NOMO-1 (cell line): Measurements from ENCODE around the gene CPNE5.
A peak's percentile ranks its signal among the peaks of the same experiment; 100 is the strongest.
"Not testable (repeated sequence)": the region's sequence is repeated elsewhere in the genome, so short reads cannot be mapped to it uniquely, and the experiment has no call there.

Experiments used
- DNase-seq, 2 experiments: peaks; one replicate each; lab custom pipeline; 2025; ENCODE audit not compliant: unreplicated experiment in 2 of 2; lab: John Stamatoyannopoulos, UW

The CPNE5 gene

DNA sequence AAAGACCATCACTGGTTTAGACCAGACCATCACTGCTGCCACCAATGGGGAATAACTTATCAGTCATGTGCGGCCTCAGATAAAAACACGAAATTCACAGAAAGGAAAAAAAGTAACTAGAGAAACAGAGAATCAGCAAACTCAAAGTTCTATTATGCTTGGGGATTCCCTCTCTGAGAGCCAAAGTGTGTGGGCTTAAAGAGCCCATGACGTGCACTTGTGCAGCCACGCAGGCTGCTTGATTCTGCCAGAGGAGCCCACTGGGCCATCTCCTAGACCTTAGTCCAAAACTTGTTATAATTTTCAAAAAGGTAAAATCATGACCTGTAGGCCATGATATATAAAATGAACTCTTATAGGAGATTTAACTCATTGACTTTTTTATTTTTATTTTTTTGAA, 126.4 kb downstream of the CPNE5 start:
- no peak for DNase-seq

- DNase-seq, result no peak
These were observed 132.9 kb downstream of the CPNE5 start for GRCh38 chr6:36706339-36706738.

DNA sequence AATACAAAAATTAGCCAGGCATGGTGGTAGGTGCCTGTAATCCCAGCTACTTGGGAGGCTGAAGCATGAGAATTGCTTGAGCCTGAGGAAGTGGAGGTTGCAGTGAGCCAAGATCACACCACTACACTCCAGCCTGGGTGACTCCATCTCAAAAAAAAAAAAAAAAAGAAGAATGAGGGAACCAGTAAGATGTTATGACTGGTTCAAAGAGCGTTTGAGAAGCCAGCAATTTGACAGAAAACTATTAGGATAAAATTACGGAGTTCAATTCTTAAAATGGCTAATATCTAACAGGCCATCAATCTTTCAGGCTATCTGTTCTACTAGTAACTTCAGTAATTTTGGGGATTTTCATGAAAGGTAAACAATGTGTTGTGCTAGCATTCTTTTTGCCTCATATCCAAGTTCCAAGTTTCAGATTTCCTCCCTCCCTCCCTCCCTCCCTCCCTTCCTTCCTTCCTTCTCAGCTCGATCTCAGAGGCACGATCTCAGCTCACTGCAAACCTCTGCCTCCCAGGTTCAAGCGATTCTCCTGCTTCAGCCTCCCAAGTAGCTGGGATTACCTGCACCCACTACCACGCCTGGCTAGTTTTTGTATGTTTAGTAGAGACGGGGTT, 134.2 kb downstream of the CPNE5 start:
- not testable (repeated sequence) for DNase-seq

- no peak for DNase-seq
These were observed 135.3 kb downstream of the CPNE5 start for GRCh38 chr6:36703982-36704381.

- DNase-seq, result no peak
These were observed 136.1 kb downstream of the CPNE5 start for GRCh38 chr6:36703081-36703606.

DNA sequence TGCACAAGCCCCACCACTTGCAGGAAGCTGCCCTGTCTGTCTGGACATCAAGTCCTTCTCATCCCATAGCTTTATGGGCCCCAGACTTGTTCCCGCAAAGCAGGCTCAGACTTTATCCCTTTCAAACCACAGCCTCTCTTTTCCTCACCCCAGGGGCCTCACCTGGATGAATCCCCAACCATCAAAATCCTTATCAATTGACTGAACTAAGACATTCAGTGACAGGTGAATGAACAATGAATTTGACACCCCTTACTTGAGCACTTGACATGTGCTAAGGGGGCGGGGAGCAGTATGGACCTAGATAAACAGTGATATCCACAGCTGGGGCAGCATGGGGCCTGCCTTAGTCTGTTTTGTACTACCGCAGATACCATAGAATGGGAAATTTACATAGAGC, 136.6 kb downstream of the CPNE5 start:
- DNase-seq, result no peak

DNA sequence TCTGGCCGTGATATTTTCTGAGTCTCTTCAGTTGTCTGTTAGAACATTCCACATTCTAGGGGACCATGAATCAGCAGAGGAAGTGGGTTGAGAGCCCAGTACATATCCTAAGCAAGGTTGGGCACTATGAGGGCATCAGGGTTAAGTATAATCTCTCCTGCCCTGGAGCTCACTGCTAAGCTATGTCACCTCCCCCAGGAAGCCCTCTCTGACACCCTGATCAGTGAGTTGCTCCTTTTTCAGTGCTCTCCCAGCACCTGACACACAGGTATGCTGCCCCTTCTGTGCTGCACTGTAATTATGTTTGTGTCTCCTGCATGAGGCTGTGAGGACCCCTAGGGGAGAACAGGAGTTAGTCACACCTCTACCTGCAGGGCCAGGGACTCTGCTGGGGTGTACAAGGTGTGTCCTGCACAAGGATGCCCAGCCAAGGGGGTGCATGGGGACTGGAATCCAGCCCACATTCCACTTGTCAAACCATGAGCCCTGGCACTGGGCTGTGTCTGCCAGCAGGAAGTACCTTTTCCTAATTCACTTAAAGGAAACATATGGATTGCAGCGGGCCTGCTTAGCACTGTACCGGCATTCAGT, 137.7 kb downstream of the CPNE5 start:
- no peak for DNase-seq

GRCh38 chr6:36700831-36701230, 138.4 kb downstream of the CPNE5 start:
- peak in 1 of 2 experiments; percentile 60 for DNase-seq

- DNase-seq, result no peak
These were observed 139.0 kb downstream of the CPNE5 start for GRCh38 chr6:36700071-36700812.

GRCh38 chr6:36699348-36699747, 139.9 kb downstream of the CPNE5 start:
- no peak for DNase-seq

- no peak for DNase-seq
These were observed 140.4 kb downstream of the CPNE5 start for GRCh38 chr6:36698871-36699271.

DNA sequence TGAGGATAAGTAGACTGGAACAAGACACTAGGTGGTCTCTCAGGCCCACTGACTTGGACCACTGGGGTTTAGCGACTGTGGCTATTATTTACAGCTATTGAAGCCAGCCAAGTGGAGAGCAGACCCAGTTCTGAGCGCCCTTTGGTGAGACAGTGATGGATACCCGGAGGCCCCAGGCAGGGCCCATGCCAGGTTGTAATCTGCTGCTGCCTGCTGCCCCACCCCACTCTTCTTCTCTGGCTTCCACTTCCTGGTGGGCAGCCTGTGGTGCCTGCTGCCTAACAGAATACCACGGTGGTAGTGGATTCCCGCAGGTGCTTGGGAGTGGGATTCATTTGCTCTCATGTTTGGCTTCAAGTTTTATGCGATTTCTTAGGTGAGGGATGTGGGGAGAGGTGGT, 141.0 kb downstream of the CPNE5 start:
- peak in 1 of 2 experiments; percentile 22 for DNase-seq

- DNase-seq, result peak; percentile 87 to 88
These were observed 141.8 kb downstream of the CPNE5 start, which contains the start of gene RAB44 for GRCh38 chr6:36697481-36697903. Gene RAB44 (plus strand): TSS chr6:36697826. CDS start chr6:36704236, 6,410 bp downstream.

GRCh38 chr6:36695414-36695813, 143.8 kb downstream of the CPNE5 start:
- DNase-seq, result no peak

DNA sequence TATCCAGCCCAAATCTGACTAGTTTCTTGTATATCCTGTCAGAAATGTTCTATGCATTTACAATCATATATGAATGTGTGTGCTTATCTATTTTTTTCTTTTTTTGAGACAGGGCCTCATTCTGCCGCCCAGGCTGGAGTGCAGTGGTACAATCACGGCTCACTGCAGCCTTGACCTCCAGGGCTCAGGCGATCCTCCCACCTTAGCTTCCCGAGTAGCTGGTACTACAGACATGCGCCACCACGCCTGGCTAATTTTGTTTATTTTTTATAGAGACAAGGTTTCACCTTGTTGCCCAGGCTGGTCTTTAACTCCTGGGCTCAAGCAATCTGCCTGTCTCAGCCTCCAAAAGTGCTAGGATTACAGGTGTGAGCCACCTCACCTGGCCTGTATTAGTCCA, 144.6 kb downstream of the CPNE5 start:
- DNase-seq, result no peak

GRCh38 chr6:36692861-36693702, 146.2 kb downstream of the CPNE5 start:
- no peak for DNase-seq

DNA sequence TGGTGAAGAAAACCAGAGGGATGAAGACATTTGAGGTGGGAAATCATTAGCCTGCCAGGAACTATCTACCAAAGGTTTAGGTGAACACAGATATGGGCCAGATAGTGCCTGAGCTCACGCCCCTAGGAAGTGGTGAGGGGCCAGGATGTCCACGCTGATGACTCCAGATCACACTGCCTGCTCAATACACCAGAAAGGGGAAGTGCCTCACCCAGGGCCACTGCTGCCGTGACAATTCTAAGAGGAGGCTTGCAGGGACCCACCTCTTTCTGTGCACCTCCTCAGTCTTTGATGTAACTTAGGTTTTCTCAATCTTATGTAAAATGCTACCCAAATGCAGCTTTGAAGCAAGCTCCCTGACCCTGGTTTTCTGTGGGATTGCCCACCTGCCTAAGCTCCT, 147.0 kb downstream of the CPNE5 start:
- DNase-seq, result peak; percentile 85 to 93

DNA sequence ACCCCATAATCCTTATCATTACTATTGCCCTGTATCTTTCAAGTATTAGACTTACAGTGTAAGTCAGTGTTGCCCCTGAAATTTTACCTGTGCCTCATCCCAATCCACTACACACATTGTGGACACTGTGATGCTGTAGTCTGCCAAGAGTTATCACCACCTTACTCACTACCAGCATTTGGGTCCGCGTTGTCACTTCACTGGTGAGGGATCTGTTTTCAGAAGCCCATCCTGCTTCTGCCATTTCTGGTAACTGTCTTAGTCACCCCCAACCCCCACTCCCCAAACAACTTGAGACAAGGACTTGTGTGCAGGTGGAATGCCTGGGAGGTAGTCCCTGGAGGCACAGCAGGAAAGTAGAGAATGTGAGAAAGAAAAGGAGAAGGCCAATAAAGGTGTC, 147.6 kb downstream of the CPNE5 start:
- DNase-seq, result no peak

DNA sequence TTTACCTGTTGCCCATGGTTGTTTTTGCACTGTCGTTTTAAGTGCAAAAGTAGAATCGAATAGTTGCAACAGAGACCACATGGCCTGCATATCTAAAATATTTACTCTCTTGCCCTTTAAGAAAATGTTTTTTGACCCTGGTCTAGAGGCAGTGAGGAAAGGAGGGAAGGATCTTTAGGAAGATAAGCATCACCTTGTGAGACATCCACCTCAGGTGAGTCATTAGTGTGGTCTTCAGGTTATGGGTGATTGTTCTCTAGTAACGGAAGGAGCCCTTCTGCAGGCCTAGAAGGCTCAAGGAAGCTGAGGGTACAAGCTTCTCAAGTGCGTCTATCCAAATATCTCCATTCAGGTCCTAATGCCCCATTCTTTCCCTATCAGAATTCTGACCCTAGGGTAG, 148.2 kb downstream of the CPNE5 start:
- no peak for DNase-seq
